ENCODE measurements around the gene HHAT. TPM values are rescaled to one million over a fixed set of nuclear protein-coding genes. Genes with fewer than 3 reads are reported as not detected.

The HHAT gene
- total and polyA plus RNA-seq, 2 of the 13 experiments (the other 11 are each of a cell fraction or from before 2014, with no cell fraction given), result 2.6 to 4.9 TPM

- Histone ChIP-seq H3K4me1 (ENCODE audit: insufficient read depth, low read length) (no peaks in the 10 kb centered on the region), H3K36me3 (replicated peaks in 1 of 2; ENCODE audit: control insufficient read depth in 1 of 2, insufficient read depth in 2 of 2, low read length in 2 of 2) (no peaks in the 10 kb centered on the region), H2AFZ (ENCODE audit: low read length) (no peak overlapping the region), H3K79me2 (ENCODE audit: insufficient read depth, low read length) (no peaks in the 10 kb centered on the region), H4K20me1 (ENCODE audit: insufficient read depth, low read length) (no peaks in the 10 kb centered on the region), H3K9me3 (ENCODE audit: low read length) (no peaks in the 10 kb centered on the region), H3K27ac (ENCODE audit: extremely low read length, insufficient read depth, low read length) (no peak overlapping the region), H3K4me2 (ENCODE audit: low read depth, low read length) (no peak overlapping the region), H3K27me3 (ENCODE audit: control insufficient read depth in 1 of 2, insufficient read depth in 2 of 2, low read length in 2 of 2) (no peaks in the 10 kb centered on the region), H3K4me3 (replicated peaks in 1 of 3; ENCODE audit: insufficient read depth in 1 of 3, low read depth in 2 of 3, low read length in 3 of 3) (no peak overlapping the region), H3K9ac (ENCODE audit: insufficient read depth, low read depth, low read length) (no peak overlapping the region)
- in situ Hi-C loops (cut with HindIII; ENCODE audit: extremely low pct_ligation_motif_present, low pct_unique_long_range_greater_than_20kb) (no loop called here), intact Hi-C loops (cut with micrococcal nuclease; ENCODE audit: unreplicated experiment) (no loop called here)
- no peak for TF ChIP-seq ZNF83 (CRISPR knock-in tag; IDR thresholded peaks at IDR 0.05; ENCODE audit: borderline replicate concordance)
- TF ChIP-seq, protein P1, sequence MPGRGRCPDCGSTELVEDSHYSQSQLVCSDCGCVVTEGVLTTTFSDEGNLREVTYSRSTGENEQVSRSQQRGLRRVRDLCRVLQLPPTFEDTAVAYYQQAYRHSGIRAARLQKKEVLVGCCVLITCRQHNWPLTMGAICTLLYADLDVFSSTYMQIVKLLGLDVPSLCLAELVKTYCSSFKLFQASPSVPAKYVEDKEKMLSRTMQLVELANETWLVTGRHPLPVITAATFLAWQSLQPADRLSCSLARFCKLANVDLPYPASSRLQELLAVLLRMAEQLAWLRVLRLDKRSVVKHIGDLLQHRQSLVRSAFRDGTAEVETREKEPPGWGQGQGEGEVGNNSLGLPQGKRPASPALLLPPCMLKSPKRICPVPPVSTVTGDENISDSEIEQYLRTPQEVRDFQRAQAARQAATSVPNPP (CRISPR knock-in tag; IDR thresholded peaks at IDR 0.05), result no peak
- TF ChIP-seq ATM (IDR thresholded peaks at IDR 0.05; ENCODE audit: borderline replicate concordance), result no peak
- no peak for TF ChIP-seq ZFP37 (CRISPR knock-in tag; IDR thresholded peaks at IDR 0.05; ENCODE audit: borderline replicate concordance)
- no peak for TF ChIP-seq TSC22D2 (CRISPR knock-in tag; IDR thresholded peaks at IDR 0.05; ENCODE audit: borderline replicate concordance)
- no peak for TF ChIP-seq USF2 (IDR thresholded peaks at IDR 0.05; ENCODE audit: low read depth, low read length)
- TF ChIP-seq USF2 (CRISPR knock-in tag; IDR thresholded peaks at IDR 0.05; ENCODE audit: borderline replicate concordance), result no peak
- no peak for TF ChIP-seq ZNF605 (CRISPR knock-in tag; IDR thresholded peaks at IDR 0.05)
- TF ChIP-seq, protein P2, sequence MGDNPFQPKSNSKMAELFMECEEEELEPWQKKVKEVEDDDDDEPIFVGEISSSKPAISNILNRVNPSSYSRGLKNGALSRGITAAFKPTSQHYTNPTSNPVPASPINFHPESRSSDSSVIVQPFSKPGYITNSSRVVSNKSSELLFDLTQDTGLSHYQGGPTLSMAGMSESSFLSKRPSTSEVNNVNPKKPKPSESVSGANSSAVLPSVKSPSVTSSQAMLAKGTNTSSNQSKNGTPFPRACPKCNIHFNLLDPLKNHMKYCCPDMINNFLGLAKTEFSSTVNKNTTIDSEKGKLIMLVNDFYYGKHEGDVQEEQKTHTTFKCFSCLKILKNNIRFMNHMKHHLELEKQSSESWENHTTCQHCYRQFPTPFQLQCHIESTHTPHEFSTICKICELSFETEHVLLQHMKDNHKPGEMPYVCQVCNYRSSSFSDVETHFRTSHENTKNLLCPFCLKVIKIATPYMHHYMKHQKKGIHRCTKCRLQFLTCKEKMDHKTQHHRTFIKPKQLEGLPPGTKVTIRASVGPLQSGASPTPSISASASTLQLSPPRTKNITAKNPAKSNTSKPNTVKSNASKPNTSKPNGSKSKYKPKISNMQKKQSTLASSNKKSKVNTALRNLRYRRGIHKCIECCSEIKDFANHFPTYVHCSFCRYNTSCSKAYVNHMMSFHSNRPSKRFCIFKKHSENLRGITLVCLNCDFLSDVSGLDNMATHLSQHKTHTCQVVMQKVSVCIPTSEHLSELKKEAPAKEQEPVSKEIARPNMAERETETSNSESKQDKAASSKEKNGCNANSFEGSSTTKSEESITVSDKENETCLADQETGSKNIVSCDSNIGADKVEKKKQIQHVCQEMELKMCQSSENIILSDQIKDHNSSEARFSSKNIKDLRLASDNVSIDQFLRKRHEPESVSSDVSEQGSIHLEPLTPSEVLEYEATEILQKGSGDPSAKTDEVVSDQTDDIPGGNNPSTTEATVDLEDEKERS (CRISPR knock-in tag; IDR thresholded peaks at IDR 0.05), result no peak
- TF ChIP-seq, protein P3, sequence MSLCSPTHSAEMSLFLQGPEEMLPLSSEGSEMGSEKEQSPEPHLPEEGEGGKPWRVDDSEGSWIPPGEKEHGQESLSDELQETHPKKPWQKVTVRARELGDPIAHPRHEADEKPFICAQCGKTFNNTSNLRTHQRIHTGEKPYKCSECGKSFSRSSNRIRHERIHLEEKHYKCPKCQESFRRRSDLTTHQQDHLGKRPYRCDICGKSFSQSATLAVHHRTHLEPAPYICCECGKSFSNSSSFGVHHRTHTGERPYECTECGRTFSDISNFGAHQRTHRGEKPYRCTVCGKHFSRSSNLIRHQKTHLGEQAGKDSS (CRISPR knock-in tag; IDR thresholded peaks at IDR 0.05; ENCODE audit: borderline replicate concordance, low read depth), result no peak
- no peak for TF ChIP-seq TARDBP (CRISPR knock-in tag; IDR thresholded peaks at IDR 0.05)
- no peak for TF ChIP-seq CHD4 (IDR thresholded peaks at IDR 0.05; ENCODE audit: borderline replicate concordance, low read length)
- TF ChIP-seq ZNF607 (CRISPR knock-in tag; IDR thresholded peaks at IDR 0.05; ENCODE audit: borderline replicate concordance), result no peak
- TF ChIP-seq GATA4 (IDR thresholded peaks at IDR 0.05; ENCODE audit: borderline replicate concordance, low read depth), result no peak
- no peak for TF ChIP-seq GLMP (CRISPR knock-in tag; IDR thresholded peaks at IDR 0.05; ENCODE audit: borderline replicate concordance)
- TF ChIP-seq SRF (IDR thresholded peaks at IDR 0.05; ENCODE audit: low read depth, low read length), result no peak
- WGBS (ENCODE audit: low lambda C conversion rate), result 46% methylated on average over 4 of the region's 4 CpGs
- CTCF ChIA-PET (ENCODE audit: low intra/inter-chr PET ratio, low total read pairs), result no interaction called here
- ATAC-seq (no peak), FAIRE-seq (no peak), DNase-seq (ENCODE audit: low spot score) (no peak)
- no TSS peak for BruUV-seq (replicated peaks)
- POLR2A ChIA-PET, result no interaction called here
These were observed 274.4 kb downstream of the HHAT start for GRCh38 chr1:210603123-210603522.
